Mesenteric fat pad (tissue), 1 donor: ENCODE results near the gene TCTN1. TPM values are rescaled to one million over a fixed set of nuclear protein-coding genes. Genes with fewer than 3 reads are reported as not detected.
"Not testable (repeated sequence)": the region's sequence is repeated elsewhere in the genome, so short reads cannot be mapped to it uniquely, and the experiment has no call there.

Source experiments
- DNase-seq: peaks from one replicate; pipeline ENCODE4 v3.0.0-alpha.2; 2020; ENCODE audit warnings: low spot score
- total RNA-seq: library from RNA; stranded (reverse); fragmentation: NEBNext Ultra II Directional; extraction: Animal tissue kit (Norgen Biotek cat#: 25700); gene quantifications from one replicate; pipeline ENCODE4 v1.2.1, GENCODE V29; 2021
- donor health status: DM: yes; HTN: yes; CAD: no.

The TCTN1 gene
- total RNA-seq, 1 donor from 2014 or later: 22.7 TPM

- no peak for DNase-seq
These were observed 24.9 kb downstream of the TCTN1 start for GRCh38 chr12:110638796-110639195.

- DNase-seq: no peak
These were observed 25.6 kb downstream of the TCTN1 start for GRCh38 chr12:110639336-110640141.

GRCh38 chr12:110640275-110641025, 26.5 kb downstream of the TCTN1 start:
- DNase-seq: no peak

- DNase-seq: no peak
These were observed 27.6 kb downstream of the TCTN1 start for GRCh38 chr12:110641521-110641920.

GRCh38 chr12:110647631-110648040, 33.7 kb downstream of the TCTN1 start:
- DNase-seq: no peak

- DNase-seq: no peak
These were observed 35.5 kb downstream of the TCTN1 start for GRCh38 chr12:110649341-110649847.

- DNase-seq: not testable (repeated sequence)
These were observed 40.3 kb downstream of the TCTN1 start for GRCh38 chr12:110654238-110654637.

- DNase-seq: no peak
These were observed 42.2 kb downstream of the TCTN1 start for GRCh38 chr12:110656071-110656655.

- no peak for DNase-seq
These were observed 43.8 kb downstream of the TCTN1 start for GRCh38 chr12:110657747-110658146.

GRCh38 chr12:110658242-110658641, 44.3 kb downstream of the TCTN1 start:
- no peak for DNase-seq

GRCh38 chr12:110658878-110659277, 44.9 kb downstream of the TCTN1 start:
- DNase-seq: no peak

GRCh38 chr12:110661337-110661972, 47.5 kb downstream of the TCTN1 start:
- no peak for DNase-seq

- no peak for DNase-seq
These were observed 53.0 kb downstream of the TCTN1 start for GRCh38 chr12:110666892-110667291.

- no peak for DNase-seq
These were observed 53.7 kb downstream of the TCTN1 start for GRCh38 chr12:110667671-110668070.

- DNase-seq: no peak
These were observed 54.7 kb downstream of the TCTN1 start for GRCh38 chr12:110668480-110669192.

GRCh38 chr12:110669193-110669502, 55.2 kb downstream of the TCTN1 start:
- DNase-seq: no peak

GRCh38 chr12:110670161-110670701, 56.3 kb downstream of the TCTN1 start:
- DNase-seq: no peak

GRCh38 chr12:110676171-110676570, 62.2 kb downstream of the TCTN1 start:
- DNase-seq: no peak

- no peak for DNase-seq
These were observed 63.4 kb downstream of the TCTN1 start for GRCh38 chr12:110677206-110677911.

- DNase-seq: no peak
These were observed 64.1 kb downstream of the TCTN1 start for GRCh38 chr12:110677982-110678381.
